ENCODE results near the gene RAD23B.

Gene RAD23B

DNA sequence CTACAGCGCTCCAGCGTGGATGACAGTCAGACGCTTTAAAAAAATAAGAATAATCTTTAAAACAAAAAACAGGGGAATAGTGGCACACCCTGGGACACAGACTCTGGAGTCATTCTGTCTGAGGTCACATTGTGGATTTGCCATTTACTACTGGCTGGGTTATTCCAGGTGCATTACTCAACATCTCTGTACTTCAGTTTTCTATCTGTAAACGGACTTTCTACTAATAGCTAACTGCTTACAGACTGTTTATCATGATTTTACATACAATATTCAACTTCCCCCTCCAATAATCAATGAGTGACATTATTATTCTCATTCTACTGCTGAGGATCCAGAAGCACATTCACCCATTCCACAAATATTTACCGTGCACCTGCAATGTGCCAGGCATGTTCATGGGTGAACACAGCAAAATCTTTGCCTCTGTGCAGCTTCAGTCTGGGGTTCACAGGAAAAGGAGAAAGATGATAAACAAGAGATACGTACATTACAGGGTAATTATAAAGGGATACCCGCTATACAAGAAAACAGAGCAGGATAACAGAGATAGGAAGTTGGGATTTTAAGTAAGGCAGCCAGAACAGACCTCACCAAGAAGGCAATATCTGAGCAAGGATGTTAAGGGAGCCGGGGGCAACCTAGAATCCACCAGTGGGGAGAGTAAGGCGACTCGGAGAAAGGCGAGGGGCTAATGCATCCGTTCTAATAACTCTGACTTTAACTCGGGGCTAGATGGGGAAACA is 984 bp upstream of the RAD23B start:
- DNase-seq (ENCODE audit: extremely low read depth, low read depth): no peak
- peak overlapping the region; percentile 86 for H3K4me3 ChIP-seq (replicated peaks; ENCODE audit: low read depth, low read length)
- TF ChIP-seq, protein P1, sequence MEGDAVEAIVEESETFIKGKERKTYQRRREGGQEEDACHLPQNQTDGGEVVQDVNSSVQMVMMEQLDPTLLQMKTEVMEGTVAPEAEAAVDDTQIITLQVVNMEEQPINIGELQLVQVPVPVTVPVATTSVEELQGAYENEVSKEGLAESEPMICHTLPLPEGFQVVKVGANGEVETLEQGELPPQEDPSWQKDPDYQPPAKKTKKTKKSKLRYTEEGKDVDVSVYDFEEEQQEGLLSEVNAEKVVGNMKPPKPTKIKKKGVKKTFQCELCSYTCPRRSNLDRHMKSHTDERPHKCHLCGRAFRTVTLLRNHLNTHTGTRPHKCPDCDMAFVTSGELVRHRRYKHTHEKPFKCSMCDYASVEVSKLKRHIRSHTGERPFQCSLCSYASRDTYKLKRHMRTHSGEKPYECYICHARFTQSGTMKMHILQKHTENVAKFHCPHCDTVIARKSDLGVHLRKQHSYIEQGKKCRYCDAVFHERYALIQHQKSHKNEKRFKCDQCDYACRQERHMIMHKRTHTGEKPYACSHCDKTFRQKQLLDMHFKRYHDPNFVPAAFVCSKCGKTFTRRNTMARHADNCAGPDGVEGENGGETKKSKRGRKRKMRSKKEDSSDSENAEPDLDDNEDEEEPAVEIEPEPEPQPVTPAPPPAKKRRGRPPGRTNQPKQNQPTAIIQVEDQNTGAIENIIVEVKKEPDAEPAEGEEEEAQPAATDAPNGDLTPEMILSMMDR (IDR thresholded peaks at IDR 0.05; ENCODE audit: low read depth, low read length, missing control alignments): no peak

GRCh38 chr9:107283623-107284616 is 841 bp downstream of the RAD23B start:
- DNase-seq (ENCODE audit: extremely low read depth, low read depth): peak; percentile 39
- TF ChIP-seq, protein P1 (IDR thresholded peaks at IDR 0.05; ENCODE audit: low read depth, low read length, missing control alignments): no peak

GRCh38 chr9:107284636-107285035 is 1.6 kb downstream of the RAD23B start:
- no peak for DNase-seq (ENCODE audit: extremely low read depth, low read depth)
- TF ChIP-seq, protein P1 (IDR thresholded peaks at IDR 0.05; ENCODE audit: low read depth, low read length, missing control alignments): no peak
- peak overlapping the region; percentile 86 for H3K4me3 ChIP-seq (replicated peaks; ENCODE audit: low read depth, low read length)

More at GRCh38 chr9:107283623-107284616, 841 bp downstream of the RAD23B start:
- peak overlapping the region; percentile 86 for H3K4me3 ChIP-seq (replicated peaks; ENCODE audit: low read depth, low read length)

- no peak for DNase-seq (ENCODE audit: extremely low read depth, low read depth)
- H3K4me3 ChIP-seq (replicated peaks; ENCODE audit: low read depth, low read length): peak overlapping the region; percentile 86
- TF ChIP-seq, protein P1 (IDR thresholded peaks at IDR 0.05; ENCODE audit: low read depth, low read length, missing control alignments): no peak
Measured at GRCh38 chr9:107285286-107285685, 2.2 kb downstream of the RAD23B start.

DNA sequence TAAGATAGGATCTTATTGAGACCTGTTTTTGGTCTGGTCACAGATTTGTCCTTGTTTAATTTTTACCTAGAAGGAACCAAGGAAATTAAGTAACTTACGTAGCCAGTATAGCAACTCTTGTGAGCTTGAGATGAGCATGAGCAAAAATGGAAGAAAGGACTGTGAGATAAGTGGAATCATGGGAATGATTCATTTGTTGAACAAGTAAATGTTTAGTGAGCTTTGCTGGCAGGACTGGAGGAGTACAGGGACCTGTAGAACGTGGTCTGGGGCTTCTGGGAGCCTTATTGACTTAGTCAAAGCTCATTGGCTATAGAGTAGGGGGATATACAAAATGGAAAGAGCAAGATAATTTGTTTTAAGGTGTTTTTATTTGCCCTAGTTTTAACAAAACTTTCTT is 3.0 kb downstream of the RAD23B start:
- DNase-seq (ENCODE audit: extremely low read depth, low read depth): no peak
- TF ChIP-seq, protein P1 (IDR thresholded peaks at IDR 0.05; ENCODE audit: low read depth, low read length, missing control alignments): no peak
- H3K4me3 ChIP-seq (replicated peaks; ENCODE audit: low read depth, low read length): peak overlapping the region; percentile 86

- H3K4me3 ChIP-seq (replicated peaks; ENCODE audit: low read depth, low read length): no peak overlapping the region
- TF ChIP-seq, protein P1 (IDR thresholded peaks at IDR 0.05; ENCODE audit: low read depth, low read length, missing control alignments): no peak
- no peak for DNase-seq (ENCODE audit: extremely low read depth, low read depth)
Measured at GRCh38 chr9:107288701-107289100, 5.6 kb downstream of the RAD23B start.
